OCI-LY3 (cell line): Measurements from ENCODE around the gene ACACA.

Experiments
- H2AFZ ChIP-seq: fragments of 200-600, 300-600 bp; shearing (Covaris generic); 2 replicates; pipeline ENCODE4 v1.6.0; 2014; ENCODE audit warnings: antibody characterized with exemption, low read depth, low read length
- H3K27ac ChIP-seq: fragments of 200-600, 300-600 bp; sonication (generic); 2 replicates; pipeline ENCODE4 v1.5.1; 2014; ENCODE audit warnings: mild to moderate bottlenecking, low read length, moderate library complexity, mixed read lengths
- H3K27me3 ChIP-seq: fragments of 200-600, 300-600 bp; sonication (generic); 2 replicates; pipeline ENCODE4 v1.6.1; 2014; ENCODE audit warnings: low read depth, low read length, mixed read lengths
- H3K36me3 ChIP-seq: fragments of 200-600, 300-600 bp; sonication (generic); replicated peaks from 2 replicates; pipeline ENCODE3; 2014; ENCODE audit warnings: low read depth, low read length, mixed read lengths
- H3K4me1 ChIP-seq: fragments of 300-600, 200-600 bp; sonication (generic); 2 replicates; pipeline ENCODE4 v1.6.1; 2014; ENCODE audit warnings: low read length, mixed read lengths
- H3K4me2 ChIP-seq: fragments of 200-600, 300-600 bp; sonication (generic); 2 replicates; pipeline ENCODE4 v1.6.1; 2014; ENCODE audit warnings: low read length, mixed read lengths
- H3K4me3 ChIP-seq: fragments of 300-600, 200-600 bp; sonication (generic); 2 replicates; pipeline ENCODE4 v1.5.1; 2014; ENCODE audit warnings: antibody characterized with exemption, mild to moderate bottlenecking, low read length, moderate library complexity
- H3K79me2 ChIP-seq: fragments of 300-600, 200-600 bp; shearing (Covaris generic); 2 replicates; pipeline ENCODE4 v1.6.1; 2014; ENCODE audit warnings: mild to moderate bottlenecking, low read length, mixed read lengths
- H3K9ac ChIP-seq: fragments of 300-600, 200-600 bp; shearing (Covaris generic); 2 replicates; pipeline ENCODE4 v1.6.0; 2014; ENCODE audit warnings: mild to moderate bottlenecking, low read length, moderate library complexity
- H3K9me3 ChIP-seq: fragments of 200-600, 300-600 bp; shearing (Covaris generic); 2 replicates; pipeline ENCODE4 v1.6.1; 2014; ENCODE audit warnings: low read length, mixed read lengths; ENCODE audit not compliant: insufficient read depth
- H4K20me1 ChIP-seq: fragments of 200-600, 300-600 bp; sonication (generic); 2 replicates; pipeline ENCODE4 v1.6.1; 2016; ENCODE audit warnings: low read length, mixed read lengths; ENCODE audit not compliant: insufficient read depth
- EZH2phosphoT487 ChIP-seq: fragments of 200-600 bp; shearing (Covaris generic); IDR thresholded peaks from 2 replicates; pipeline ENCODE4 v1.6.1; 2018; ENCODE audit warnings: antibody characterized with exemption, mixed run types, low read depth
- TF ChIP-seq, protein P1 (sequence below): fragments of 200-600, 300-600 bp; sonication (generic); IDR thresholded peaks from 2 replicates; pipeline ENCODE4 v1.5.1; 2014; ENCODE audit warnings: antibody characterized with exemption, low read length, low read depth

Gene ACACA

DNA sequence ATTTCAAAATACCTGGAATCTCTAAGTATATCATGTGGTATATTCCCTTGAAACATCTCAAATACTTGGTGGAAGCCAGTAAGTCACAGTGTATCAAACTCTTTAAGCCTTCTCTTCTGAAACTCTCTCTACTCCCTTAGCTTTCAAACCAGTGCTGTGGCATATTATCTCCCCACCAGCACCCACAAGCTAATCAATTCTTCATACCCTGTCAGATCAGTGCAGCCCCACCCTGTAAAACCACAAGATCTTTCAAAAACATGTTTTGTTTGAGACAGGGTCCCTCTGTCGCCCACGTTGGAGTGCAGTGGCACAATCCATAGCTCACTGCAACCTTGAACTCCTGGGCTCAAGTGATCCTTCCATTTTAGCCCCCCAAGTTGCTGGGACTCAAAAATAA, 122.4 kb downstream of the ACACA start:
- Histone ChIP-seq H4K20me1 (no peaks in the 10 kb centered on the region), H2AFZ (no peak overlapping the region), H3K4me1 (no peaks in the 10 kb centered on the region), H3K27ac (no peak overlapping the region), H3K36me3 (peaks cover 17% of the 10 kb centered on the region), H3K79me2 (peaks cover 5% of the 10 kb centered on the region; the same call in 1 of the 2 replicates), H3K27me3 (no peaks in the 10 kb centered on the region), H3K4me2 (no peak overlapping the region), H3K4me3 (no peak overlapping the region), H3K9me3 (no peaks in the 10 kb centered on the region), H3K9ac (no peak overlapping the region)
- TF ChIP-seq, protein P1, sequence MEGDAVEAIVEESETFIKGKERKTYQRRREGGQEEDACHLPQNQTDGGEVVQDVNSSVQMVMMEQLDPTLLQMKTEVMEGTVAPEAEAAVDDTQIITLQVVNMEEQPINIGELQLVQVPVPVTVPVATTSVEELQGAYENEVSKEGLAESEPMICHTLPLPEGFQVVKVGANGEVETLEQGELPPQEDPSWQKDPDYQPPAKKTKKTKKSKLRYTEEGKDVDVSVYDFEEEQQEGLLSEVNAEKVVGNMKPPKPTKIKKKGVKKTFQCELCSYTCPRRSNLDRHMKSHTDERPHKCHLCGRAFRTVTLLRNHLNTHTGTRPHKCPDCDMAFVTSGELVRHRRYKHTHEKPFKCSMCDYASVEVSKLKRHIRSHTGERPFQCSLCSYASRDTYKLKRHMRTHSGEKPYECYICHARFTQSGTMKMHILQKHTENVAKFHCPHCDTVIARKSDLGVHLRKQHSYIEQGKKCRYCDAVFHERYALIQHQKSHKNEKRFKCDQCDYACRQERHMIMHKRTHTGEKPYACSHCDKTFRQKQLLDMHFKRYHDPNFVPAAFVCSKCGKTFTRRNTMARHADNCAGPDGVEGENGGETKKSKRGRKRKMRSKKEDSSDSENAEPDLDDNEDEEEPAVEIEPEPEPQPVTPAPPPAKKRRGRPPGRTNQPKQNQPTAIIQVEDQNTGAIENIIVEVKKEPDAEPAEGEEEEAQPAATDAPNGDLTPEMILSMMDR: no peak
- TF ChIP-seq EZH2phosphoT487: no peak

DNA sequence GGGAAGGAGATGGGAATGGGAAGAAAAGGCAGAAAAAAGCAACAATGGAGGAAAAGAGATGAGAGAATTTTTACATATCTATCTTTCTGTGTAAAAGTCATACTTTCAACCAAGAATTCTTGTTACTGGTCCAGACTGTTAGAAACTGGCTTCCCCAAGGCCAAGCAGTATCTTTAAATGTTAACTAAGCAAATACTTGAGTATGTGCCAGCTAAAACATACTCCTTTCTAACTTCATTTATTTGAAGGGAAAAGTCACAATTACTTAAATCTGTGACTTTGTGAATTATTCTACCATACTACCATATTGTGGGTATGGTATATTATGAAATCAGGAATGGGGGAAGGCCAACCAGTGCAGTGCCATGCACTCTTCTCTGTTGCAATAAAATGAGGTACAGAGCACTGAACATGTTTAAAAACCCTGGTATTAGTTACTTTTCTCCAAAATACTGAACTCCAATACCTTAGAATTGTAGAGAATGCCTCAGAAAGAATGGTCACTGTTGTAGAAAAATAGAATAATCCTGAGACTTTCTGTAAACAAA, 123.1 kb downstream of the ACACA start:
- Histone ChIP-seq H3K36me3 (peaks cover 17% of the 10 kb centered on the region), H3K27me3 (no peaks in the 10 kb centered on the region), H3K4me2 (no peak overlapping the region), H3K4me1 (no peaks in the 10 kb centered on the region), H3K27ac (no peak overlapping the region), H3K9ac (no peak overlapping the region), H3K79me2 (0 out of 2 replicates have a peak, but pooled peaks cover 5% of the 10 kb centered on the region), H2AFZ (no peak overlapping the region), H4K20me1 (no peaks in the 10 kb centered on the region), H3K4me3 (no peak overlapping the region), H3K9me3 (no peaks in the 10 kb centered on the region)
- TF ChIP-seq, protein P1: no peak
- TF ChIP-seq EZH2phosphoT487: no peak

DNA sequence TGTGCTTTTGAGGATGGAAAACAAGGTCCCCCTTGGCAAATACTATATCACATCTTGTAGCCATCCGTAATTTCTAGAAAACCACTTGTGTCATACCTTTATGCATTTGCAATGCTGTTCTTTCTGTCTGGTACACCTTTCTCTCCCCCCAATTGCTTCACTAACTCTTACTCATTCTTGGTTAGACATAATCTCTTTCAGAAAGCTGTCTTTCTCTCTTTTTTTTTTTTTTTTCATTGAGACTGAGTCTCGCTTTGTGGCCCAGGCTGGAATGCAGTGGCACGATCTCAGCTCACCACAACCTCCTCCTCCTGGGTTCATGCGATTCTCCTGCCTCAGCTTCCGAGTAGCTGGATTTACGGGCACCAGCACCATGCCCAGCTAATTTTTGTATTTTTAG, 125.8 kb downstream of the ACACA start:
- Histone ChIP-seq H3K9me3 (no peaks in the 10 kb centered on the region), H3K27me3 (no peaks in the 10 kb centered on the region), H3K9ac (no peak overlapping the region), H2AFZ (no peak overlapping the region), H3K36me3 (peaks cover 28% of the 10 kb centered on the region), H3K27ac (no peak overlapping the region), H3K79me2 (no peaks in the 10 kb centered on the region), H3K4me2 (no peak overlapping the region), H4K20me1 (peaks cover 3% of the 10 kb centered on the region; the same call in 1 of the 2 replicates), H3K4me1 (no peaks in the 10 kb centered on the region), H3K4me3 (no peak overlapping the region)
- TF ChIP-seq, protein P1: no peak
- no peak for TF ChIP-seq EZH2phosphoT487

DNA sequence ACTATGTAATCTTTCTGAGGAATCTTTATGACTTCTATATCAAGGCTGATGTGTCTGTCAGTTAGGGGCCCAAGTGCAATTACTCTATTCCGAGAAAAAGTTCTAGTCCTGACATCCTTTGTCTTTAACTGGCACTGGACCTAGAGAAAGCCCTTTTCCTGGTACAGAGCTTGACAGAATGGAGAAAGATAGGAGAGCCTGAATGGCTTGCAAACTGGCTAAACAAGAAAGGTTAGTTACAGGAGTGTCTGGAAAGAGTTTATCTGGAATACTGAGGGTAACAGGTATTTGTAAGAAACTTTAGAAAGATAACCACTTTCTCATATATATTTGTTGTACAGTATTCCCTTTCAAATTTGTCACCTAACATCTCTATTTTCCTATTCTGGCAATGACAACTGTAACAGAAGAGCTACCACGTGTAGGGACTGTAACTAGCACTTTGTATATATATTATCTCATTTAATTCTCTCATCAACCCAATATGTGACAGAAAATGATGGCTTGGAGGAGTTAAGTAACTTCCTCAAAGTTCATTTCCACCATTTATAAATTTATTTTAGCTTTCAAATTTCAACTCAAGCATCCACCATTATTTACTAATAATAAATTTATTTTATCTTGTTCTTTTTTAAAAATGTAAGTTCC, 128.3 kb downstream of the ACACA start:
- Histone ChIP-seq H2AFZ (no peak overlapping the region), H3K9me3 (no peaks in the 10 kb centered on the region), H3K79me2 (no peaks in the 10 kb centered on the region), H3K36me3 (peaks cover 28% of the 10 kb centered on the region), H3K27ac (no peak overlapping the region), H3K9ac (no peak overlapping the region), H3K27me3 (no peaks in the 10 kb centered on the region), H3K4me3 (no peak overlapping the region), H3K4me2 (no peak overlapping the region), H3K4me1 (peaks cover 8% of the 10 kb centered on the region; the same call in 1 of the 2 replicates), H4K20me1 (peaks cover 3% of the 10 kb centered on the region; the same call in 1 of the 2 replicates)
- TF ChIP-seq, protein P1: no peak
